ENCODE results near the gene KCNJ9.

- TF ChIP-seq EP300 (conservative IDR thresholded peaks at IDR 0.05; ENCODE audit: poor library complexity, severe bottlenecking) (no peak), SMC3 (conservative IDR thresholded peaks at IDR 0.05; ENCODE audit: poor library complexity) (no peak), CTCF (IDR thresholded peaks at IDR 0.05; ENCODE audit: poor library complexity, severe bottlenecking) (no peak), MXI1 (conservative IDR thresholded peaks at IDR 0.05; ENCODE audit: poor library complexity, severe bottlenecking) (no peak)
Observed at GRCh38 chr1:160091666-160092223, 10.4 kb downstream of the KCNJ9 start.

Measured in neural cell (in vitro differentiated cells).